Transverse colon (tissue), 4 donors: ENCODE data around the gene PROZ. TPM values are rescaled to one million over a fixed set of nuclear protein-coding genes. Genes with fewer than 3 reads are reported as not detected.

ENCODE experiments used
- DNase-seq: peaks from one replicate; pipeline ENCODE4 v3.0.0-alpha.2; 2019
- H3K27ac ChIP-seq, 4 donors: fragments of 200-600 bp; sonication (generic); 2 replicates each; pipeline ENCODE4 v1.5.1; 2016 to 2018; ENCODE audit warnings: inconsistent platforms in 4 of 4
- H3K27me3 ChIP-seq: fragments of 200-600 bp; sonication (generic); 2 replicates; pipeline ENCODE4 v1.5.1; 2017; ENCODE audit warnings: inconsistent platforms
- H3K36me3 ChIP-seq, 4 donors: fragments of 200-600 bp; sonication (generic); 2 replicates each; pipeline ENCODE4 v1.5.1; 2017 to 2019; ENCODE audit warnings: inconsistent platforms in 4 of 4
- H3K4me1 ChIP-seq, 4 donors: fragments of 200-600 bp; sonication (generic); 2 replicates each; pipeline ENCODE4 v1.5.1; 2017 to 2020; ENCODE audit warnings: inconsistent platforms in 4 of 4
- H3K4me3 ChIP-seq, 4 donors: fragments of 200-600 bp; sonication (generic); 1 replicate in 1 of 4; 2 replicates in 3 of 4; pipeline versions ENCODE4 v1.5.1 to v1.6.1; 2017 to 2019; ENCODE audit warnings: inconsistent platforms in 4 of 4
- H3K9me3 ChIP-seq, 2 donors: fragments of 200-600 bp; sonication (generic); 2 replicates each; pipeline ENCODE4 v1.5.1; 2017 to 2019; ENCODE audit warnings: inconsistent platforms in 2 of 2
- EP300 ChIP-seq: sonication (generic); formaldehyde crosslinking; IDR thresholded peaks from one replicate; pipeline ENCODE4 v1.6.1; 2017; ENCODE audit warnings: antibody characterized with exemption, low read depth
- POLR2A ChIP-seq: fragments of 450-650 bp; IDR thresholded peaks from one replicate; pipeline ENCODE4 v1.6.1; 2016; ENCODE audit warnings: antibody characterized with exemption, mild to moderate bottlenecking, moderate library complexity
- POLR2AphosphoS5 ChIP-seq, 3 donors: sonication (generic); formaldehyde crosslinking; IDR thresholded peaks; one replicate each; pipeline ENCODE4 v1.6.1; 2016; ENCODE audit warnings: antibody characterized with exemption in 3 of 3
- WGBS, 2 donors: methylation state at CpG; one replicate each; pipeline ENCODE4 v1.1.5; 2018; ENCODE audit warnings: low coverage in 1 of 2; 5-methylcytosine and 5-hydroxymethylcytosine counted together
- in situ Hi-C, 4 donors: fragments of 200-750 bp; cut with MboI; loops; one replicate each; pipeline versions ENCODE4 v1.15.0 to v1.15.1; 2017; ENCODE audit warnings: low sequenced_read_pairs in 3 of 4, low pct_ligation_motif_present in 1 of 4, low pct_unique_long_range_greater_than_20kb in 1 of 4
- intact Hi-C: fragments of 100-400 bp; cut with DNase I; formaldehyde crosslinking; loops from one replicate; pipeline ENCODE4 v1.15.1; 2023; ENCODE audit warnings: low total_unique reads
- total RNA-seq, 4 donors: library from RNA; depleted of rRNA; stranded (reverse); fragments of >200 nt; gene quantifications; one replicate each; pipeline ENCODE4 v1.1.0, GENCODE V29; 2016
- TF ChIP-seq, protein P1 (sequence below), 5 experiments: fragments of 200-600 bp in 3 of 5; fragments of 450-650 bp in 2 of 5; sonication (generic) in 3 of 5; IDR thresholded peaks; 1 replicate in 2 of 5; 2 replicates in 3 of 5; pipeline ENCODE4 v1.5.1; 2016 to 2017; ENCODE audit warnings: antibody characterized with exemption in 5 of 5, inconsistent platforms in 3 of 5, mild to moderate bottlenecking in 2 of 5, moderate library complexity in 1 of 5

Gene PROZ
- total RNA-seq, 4 donors from 2014 or later, result not detected

DNA sequence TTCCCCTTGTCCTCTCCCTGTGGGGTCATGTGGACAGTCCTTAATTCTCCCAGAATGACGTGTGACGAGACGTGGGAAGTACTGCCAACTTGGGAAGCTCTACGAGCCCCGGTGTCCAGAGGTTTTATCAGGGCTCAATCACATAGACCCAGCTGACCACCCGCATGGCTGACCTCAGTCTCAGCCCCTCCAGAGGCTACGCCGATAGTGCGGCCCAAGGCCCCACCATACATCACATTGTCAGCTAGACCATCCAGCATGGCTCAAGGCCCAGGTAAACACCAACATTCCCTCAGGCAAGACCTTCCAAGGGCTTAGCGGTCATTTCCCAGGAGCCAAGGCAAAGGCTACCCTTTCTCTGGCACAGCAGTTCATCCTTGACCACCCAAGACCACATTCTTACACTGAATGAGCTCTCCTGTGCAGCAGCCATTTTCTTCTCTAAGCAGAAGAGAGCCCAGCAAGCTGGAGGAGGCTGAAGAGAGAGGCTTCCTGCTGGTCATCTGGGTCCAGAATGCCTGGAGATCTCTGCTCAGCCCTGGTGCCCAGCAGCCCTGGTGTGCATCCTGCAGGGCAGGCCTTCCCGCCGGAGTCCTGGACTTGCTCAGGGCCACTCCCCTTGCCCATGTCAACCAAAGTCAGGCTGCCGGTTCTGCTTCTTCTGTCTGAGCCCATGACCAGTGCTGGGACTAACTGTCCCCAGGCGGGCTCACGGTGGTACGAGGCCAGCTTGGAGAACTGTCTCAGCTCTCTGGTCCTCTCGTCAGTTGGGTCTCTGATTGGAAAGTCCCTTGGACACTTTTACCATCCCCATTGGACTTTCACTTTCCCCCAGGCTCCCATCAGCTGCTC lies 43.7 kb upstream of the PROZ start:
- Histone ChIP-seq H3K9me3 (no peaks in the 10 kb centered on the region), H3K4me1 (peaks cover 0 to 12% (median 12%) of the 10 kb centered on the region in 4 donors), H3K27ac (no peak overlapping the region), H3K27me3 (peaks cover 15% of the 10 kb centered on the region), H3K36me3 (no peaks in the 10 kb centered on the region), H3K4me3 (no peak overlapping the region)
- intact Hi-C loops, result no loop called here
- DNase-seq, result peak; percentile 5
- whole genome bisulfite sequencing, 2 donors, result 90% methylated on average over 17 of the region's 17 CpGs; no CpG with 5 or more reads in 1 of the 2 donors
- in situ Hi-C loops, result no loop called here
- TF ChIP-seq POLR2AphosphoS5 (IDR thresholded peaks at IDR 0.05) (no peak), POLR2A (no peak), EP300 (no peak)
- TF ChIP-seq, protein P1, sequence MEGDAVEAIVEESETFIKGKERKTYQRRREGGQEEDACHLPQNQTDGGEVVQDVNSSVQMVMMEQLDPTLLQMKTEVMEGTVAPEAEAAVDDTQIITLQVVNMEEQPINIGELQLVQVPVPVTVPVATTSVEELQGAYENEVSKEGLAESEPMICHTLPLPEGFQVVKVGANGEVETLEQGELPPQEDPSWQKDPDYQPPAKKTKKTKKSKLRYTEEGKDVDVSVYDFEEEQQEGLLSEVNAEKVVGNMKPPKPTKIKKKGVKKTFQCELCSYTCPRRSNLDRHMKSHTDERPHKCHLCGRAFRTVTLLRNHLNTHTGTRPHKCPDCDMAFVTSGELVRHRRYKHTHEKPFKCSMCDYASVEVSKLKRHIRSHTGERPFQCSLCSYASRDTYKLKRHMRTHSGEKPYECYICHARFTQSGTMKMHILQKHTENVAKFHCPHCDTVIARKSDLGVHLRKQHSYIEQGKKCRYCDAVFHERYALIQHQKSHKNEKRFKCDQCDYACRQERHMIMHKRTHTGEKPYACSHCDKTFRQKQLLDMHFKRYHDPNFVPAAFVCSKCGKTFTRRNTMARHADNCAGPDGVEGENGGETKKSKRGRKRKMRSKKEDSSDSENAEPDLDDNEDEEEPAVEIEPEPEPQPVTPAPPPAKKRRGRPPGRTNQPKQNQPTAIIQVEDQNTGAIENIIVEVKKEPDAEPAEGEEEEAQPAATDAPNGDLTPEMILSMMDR (IDR thresholded peaks at IDR 0.05), result no peak

DNA sequence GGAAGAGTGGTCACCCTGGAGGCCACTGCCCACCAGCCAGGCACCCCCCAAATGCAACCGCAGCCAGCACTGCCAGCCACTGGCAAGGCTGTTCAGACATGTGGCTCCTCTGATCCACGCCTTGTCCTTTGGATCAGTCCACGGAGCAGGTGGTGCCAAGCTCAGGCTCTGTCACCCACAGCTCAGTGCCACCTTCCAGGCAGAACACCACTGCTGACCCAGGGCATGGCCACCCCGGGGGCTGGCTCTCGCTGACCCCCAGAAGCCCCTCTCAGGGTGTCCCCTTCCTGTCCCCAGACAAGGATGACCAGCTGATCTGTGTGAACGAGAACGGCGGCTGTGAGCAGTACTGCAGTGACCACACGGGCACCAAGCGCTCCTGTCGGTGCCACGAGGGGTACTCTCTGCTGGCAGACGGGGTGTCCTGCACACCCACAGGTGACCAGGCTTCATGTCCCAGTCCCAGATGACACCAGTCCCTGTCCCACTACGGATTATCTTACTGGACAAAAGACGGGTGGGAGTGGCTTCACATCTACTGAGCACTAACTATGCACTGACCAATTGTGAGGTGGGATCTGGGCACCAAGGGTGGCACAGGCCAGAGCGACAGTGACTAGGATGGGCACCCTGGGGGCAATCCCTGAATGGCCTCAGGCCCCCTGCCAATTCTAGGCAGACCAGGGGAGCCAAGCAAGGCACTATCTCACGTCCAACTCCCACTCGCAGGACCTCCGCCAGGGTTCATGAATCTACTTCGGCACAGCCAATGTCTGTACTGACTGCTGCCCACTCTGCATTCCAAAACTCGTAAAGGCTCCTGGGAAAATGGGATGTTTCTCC lies 42.9 kb upstream of the PROZ start:
- Histone ChIP-seq H3K36me3 (no peaks in the 10 kb centered on the region), H3K4me3 (no peak overlapping the region), H3K27ac (no peak overlapping the region), H3K9me3 (no peaks in the 10 kb centered on the region), H3K4me1 (peaks cover 0 to 4% (median 3%) of the 10 kb centered on the region in 4 donors), H3K27me3 (peaks cover 6% of the 10 kb centered on the region)
- WGBS, 2 donors, result 73% methylated on average over 21 of the region's 21 CpGs; no CpG with 5 or more reads in 1 of the 2 donors
- in situ Hi-C loops, result no loop called here
- no peak for DNase-seq
- intact Hi-C loops, result no loop called here
- TF ChIP-seq EP300, result no peak
- TF ChIP-seq, protein P1 (IDR thresholded peaks at IDR 0.05), result no peak
- TF ChIP-seq POLR2AphosphoS5 (IDR thresholded peaks at IDR 0.05), result no peak
- no peak for TF ChIP-seq POLR2A

DNA sequence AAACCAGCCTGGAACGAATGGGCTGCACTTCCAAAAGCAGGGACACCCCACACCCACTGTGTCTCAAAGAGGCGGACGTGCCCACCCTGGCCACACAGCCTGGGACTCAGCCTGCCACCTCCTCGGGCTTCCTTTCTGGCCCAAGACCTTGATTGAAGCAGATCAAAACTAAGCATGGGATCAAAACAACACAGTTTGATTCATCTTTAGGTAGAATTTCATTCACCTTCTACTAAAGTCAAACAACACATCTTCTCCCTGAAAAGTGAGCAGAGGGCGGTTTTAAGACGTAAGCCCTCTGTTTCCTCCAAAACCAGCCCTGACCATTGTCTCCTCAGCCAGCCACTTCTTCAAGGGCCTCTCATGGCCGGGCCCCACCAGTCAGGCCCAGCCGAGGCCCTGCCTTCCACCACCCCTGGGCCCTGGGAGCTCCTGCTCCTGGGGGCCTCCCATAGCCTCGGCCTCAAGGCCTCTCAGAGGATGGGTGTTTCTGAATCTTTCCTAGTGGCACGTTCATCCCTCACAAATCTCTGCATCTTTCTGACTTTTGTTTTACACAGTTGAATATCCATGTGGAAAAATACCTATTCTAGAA lies 42.1 kb upstream of the PROZ start:
- H3K9me3 ChIP-seq, result no peaks in the 10 kb centered on the region
- intact Hi-C loops, result no loop called here
- DNase-seq, result no peak
- TF ChIP-seq POLR2AphosphoS5 (IDR thresholded peaks at IDR 0.05), result no peak
- no peak for TF ChIP-seq POLR2A
- TF ChIP-seq, protein P1 (IDR thresholded peaks at IDR 0.05), result no peak
- no peak for TF ChIP-seq EP300
- H3K4me1 ChIP-seq, result no peaks in the 10 kb centered on the region
- 83 to 85% methylated on average over 5 to 10 of the region's 10 CpGs for WGBS, 2 donors
- no peaks in the 10 kb centered on the region for H3K27me3 ChIP-seq
- in situ Hi-C loops, result no loop called here
- no peak overlapping the region for H3K27ac ChIP-seq
- H3K36me3 ChIP-seq, result no peaks in the 10 kb centered on the region
- no peak overlapping the region for H3K4me3 ChIP-seq

DNA sequence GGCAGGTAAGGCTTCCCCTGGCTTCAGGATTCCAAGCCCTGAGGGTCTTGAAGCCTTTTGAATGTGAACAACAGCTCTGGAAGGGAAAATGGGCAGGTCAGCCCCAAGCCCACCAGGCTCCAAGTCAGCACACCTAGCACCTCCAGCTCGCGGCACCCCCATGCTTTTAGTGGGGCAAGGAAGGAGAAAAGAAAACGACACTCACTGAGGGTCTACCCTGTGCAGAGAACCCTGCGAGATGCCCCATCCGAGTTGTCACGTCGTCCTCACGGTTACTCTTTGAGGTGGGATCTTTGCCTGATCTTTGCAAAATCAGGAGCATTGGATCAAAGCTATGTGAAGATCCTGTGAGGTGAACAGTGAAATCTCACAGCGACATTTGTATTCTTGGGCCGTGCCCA lies 41.6 kb upstream of the PROZ start:
- intact Hi-C loops, result no loop called here
- Histone ChIP-seq H3K9me3 (no peaks in the 10 kb centered on the region), H3K4me3 (no peak overlapping the region), H3K4me1 (no peaks in the 10 kb centered on the region), H3K27ac (no peak overlapping the region), H3K36me3 (no peaks in the 10 kb centered on the region), H3K27me3 (no peaks in the 10 kb centered on the region)
- in situ Hi-C loops, result no loop called here
- TF ChIP-seq EP300 (no peak), POLR2AphosphoS5 (IDR thresholded peaks at IDR 0.05) (no peak), POLR2A (no peak)
- TF ChIP-seq, protein P1 (IDR thresholded peaks at IDR 0.05), result no peak
- no peak for DNase-seq
- 85% methylated on average over 10 of the region's 10 CpGs; no CpG with 5 or more reads in 1 of the 2 donors for WGBS, 2 donors
